Lower leg skin (tissue), 4 donors: ENCODE data around the gene WDR20. TPM values are rescaled to one million over a fixed set of nuclear protein-coding genes. Genes with fewer than 3 reads are reported as not detected.

Experiments used
- DNase-seq, 2 donors: peaks; one replicate each; pipeline ENCODE4 v3.0.0-alpha.2; 2019; ENCODE audit warnings: low spot score in 2 of 2
- H3K4me3 ChIP-seq: fragments of 200-600 bp; sonication (generic); 2 replicates; pipeline ENCODE4 v1.5.1; 2017; ENCODE audit warnings: mild to moderate bottlenecking, low read depth; ENCODE audit not compliant: poor library complexity, severe bottlenecking
- CTCF ChIP-seq, 3 donors: fragments of 450-650 bp; IDR thresholded peaks; one replicate each; pipeline ENCODE4 v1.5.1; 2016; ENCODE audit warnings: antibody characterized with exemption in 3 of 3, mild to moderate bottlenecking in 3 of 3, moderate library complexity in 2 of 3
- POLR2A ChIP-seq, 2 donors: fragments of 450-650 bp; IDR thresholded peaks; one replicate each; pipeline ENCODE4 v1.6.1; 2016 to 2017; ENCODE audit warnings: antibody characterized with exemption in 2 of 2, mild to moderate bottlenecking in 1 of 2, moderate library complexity in 1 of 2
- WGBS, 2 donors: methylation state at CpG; one replicate each; pipeline ENCODE4 v1.1.5; 2018; 5-methylcytosine and 5-hydroxymethylcytosine counted together
- intact Hi-C: fragments of 100-400 bp; cut with DNase I; formaldehyde crosslinking; loops from one replicate; pipeline ENCODE4 v1.15.0; 2023; ENCODE audit warnings: low total_unique reads
- total RNA-seq, 4 donors: library from RNA; depleted of rRNA; stranded (reverse); fragments of >200 nt; gene quantifications; one replicate each; pipeline ENCODE4 v1.1.0, GENCODE V29; 2016

The WDR20 gene
- total RNA-seq, 4 donors from 2014 or later: 33.7 to 50.8 (median 41.3) TPM

- no peak overlapping the region for H3K4me3 ChIP-seq
- TF ChIP-seq CTCF (IDR thresholded peaks at IDR 0.05) (no peak), POLR2A (IDR thresholded peaks at IDR 0.05) (no peak)
- intact Hi-C loops: no loop called here
- 96 to 97% methylated on average over 5 of the region's 5 CpGs for WGBS, 2 donors
- no peak for DNase-seq
Measured at GRCh38 chr14:102189874-102190273, 50.2 kb downstream of the WDR20 start.

- intact Hi-C loops: no loop called here
- no peak overlapping the region for H3K4me3 ChIP-seq
- no peak for TF ChIP-seq CTCF (IDR thresholded peaks at IDR 0.05)
- TF ChIP-seq POLR2A (IDR thresholded peaks at IDR 0.05): no peak
- WGBS, 2 donors: 75 to 77% methylated on average over 13 of the region's 13 CpGs
- DNase-seq: no peak
Measured at GRCh38 chr14:102192840-102193502, 53.3 kb downstream of the WDR20 start.

GRCh38 chr14:102194856-102195255 is 55.2 kb downstream of the WDR20 start:
- H3K4me3 ChIP-seq: no peak overlapping the region
- intact Hi-C loops: no loop called here
- WGBS, 2 donors: 85 to 86% methylated on average over 4 of the region's 4 CpGs
- no peak for DNase-seq
- TF ChIP-seq POLR2A (IDR thresholded peaks at IDR 0.05) (no peak), CTCF (IDR thresholded peaks at IDR 0.05) (no peak)

GRCh38 chr14:102195446-102195845 is 55.7 kb downstream of the WDR20 start:
- WGBS, 2 donors: 70 to 78% methylated on average over 1 of the region's 1 CpG
- H3K4me3 ChIP-seq: no peak overlapping the region
- intact Hi-C loops: no loop called here
- DNase-seq: no peak
- TF ChIP-seq CTCF (IDR thresholded peaks at IDR 0.05): no peak
- TF ChIP-seq POLR2A (IDR thresholded peaks at IDR 0.05): no peak

- no peak overlapping the region for H3K4me3 ChIP-seq
- 83 to 92% methylated on average over 6 of the region's 6 CpGs for WGBS, 2 donors
- TF ChIP-seq CTCF (IDR thresholded peaks at IDR 0.05) (no peak), POLR2A (IDR thresholded peaks at IDR 0.05) (no peak)
- DNase-seq: no peak
- intact Hi-C loops: no loop called here
Measured at GRCh38 chr14:102196039-102196901, 56.6 kb downstream of the WDR20 start.
